ENCODE measurements around the gene CSK. TPM values are rescaled to one million over a fixed set of nuclear protein-coding genes. Genes with fewer than 3 reads are reported as not detected.

Gene CSK
- total RNA-seq, 1 donor from 2014 or later, result 557 TPM

- no peaks in the 10 kb centered on the region for H3K9me3 Mint-ChIP-seq
- H3K4me1 Mint-ChIP-seq, result peaks cover 43% of the 10 kb centered on the region
- TF ChIP-seq CTCF (IDR thresholded peaks at IDR 0.05), result no peak
- no peak for ATAC-seq (ENCODE audit: low read depth)
- H3K4me3 Mint-ChIP-seq, result no peak overlapping the region
- no peak for DNase-seq
- H3K27ac Mint-ChIP-seq, result no peak overlapping the region
- H3K36me3 Mint-ChIP-seq (ENCODE audit: low read depth), result no peaks in the 10 kb centered on the region
- H3K27me3 Mint-ChIP-seq, result peaks cover 3% of the 10 kb centered on the region
- POLR2A ChIA-PET, result interaction anchor here (0.5 to 2.2 kb wide), 10 partner anchors 11 to 206 kb away, joined by 3 to 13 read pairs (median 6); partner anchors contain the start of gene CLK3
- intact Hi-C loops (cut with micrococcal nuclease), result loop anchor here (1.0 kb wide), 1 partner anchor 80 kb away; no protein-coding TSS in a partner anchor
- CTCF ChIA-PET, result interaction anchor here (0.7 to 1.0 kb wide), 5 partner anchors 9 to 80 kb away, joined by 3 to 4 read pairs (median 3); partner anchors contain the start of gene CSK
These were observed 39.9 kb downstream of the CSK start for GRCh38 chr15:74821790-74822158.

GRCh38 chr15:74822233-74822632 lies 40.4 kb downstream of the CSK start:
- Mint-ChIP-seq H3K27me3 (peaks cover 8% of the 10 kb centered on the region), H3K4me3 (no peak overlapping the region), H3K9me3 (no peaks in the 10 kb centered on the region), H3K4me1 (peaks cover 43% of the 10 kb centered on the region), H3K27ac (no peak overlapping the region), H3K36me3 (ENCODE audit: low read depth) (no peaks in the 10 kb centered on the region)
- intact Hi-C loops (cut with micrococcal nuclease), result no loop called here
- no peak for ATAC-seq (ENCODE audit: low read depth)
- no peak for DNase-seq
- ChIA-PET CTCF (interaction anchor here (0.9 kb wide), 1 partner anchor 79 kb away, joined by 3 read pairs; no protein-coding TSS in a partner anchor), POLR2A (interaction anchor here (1.3 to 2.2 kb wide), 2 partner anchors 11 to 39 kb away, joined by 7 to 13 read pairs; no protein-coding TSS in a partner anchor)
- no peak for TF ChIP-seq CTCF (IDR thresholded peaks at IDR 0.05)

GRCh38 chr15:74823324-74823723 lies 41.4 kb downstream of the CSK start:
- Mint-ChIP-seq H3K27ac (no peak overlapping the region), H3K36me3 (ENCODE audit: low read depth) (no peaks in the 10 kb centered on the region), H3K9me3 (no peaks in the 10 kb centered on the region), H3K27me3 (peaks cover 18% of the 10 kb centered on the region), H3K4me3 (no peak overlapping the region), H3K4me1 (peaks cover 43% of the 10 kb centered on the region)
- no peak for TF ChIP-seq CTCF (IDR thresholded peaks at IDR 0.05)
- POLR2A ChIA-PET, result interaction anchor here (0.6 kb wide), 1 partner anchor 12 kb away, joined by 3 read pairs; no protein-coding TSS in a partner anchor
- DNase-seq (no peak), ATAC-seq (ENCODE audit: low read depth) (no peak)
- CTCF ChIA-PET, result no interaction called here
- intact Hi-C loops (cut with micrococcal nuclease), result no loop called here

- Mint-ChIP-seq H3K4me1 (peaks cover 27% of the 10 kb centered on the region), H3K36me3 (ENCODE audit: low read depth) (no peaks in the 10 kb centered on the region)
These were observed 43.1 kb downstream of the CSK start for GRCh38 chr15:74824976-74825375.

More at GRCh38 chr15:74824976-74825375, 43.1 kb downstream of the CSK start:
- peaks cover 21% of the 10 kb centered on the region for H3K27me3 Mint-ChIP-seq
- H3K27ac Mint-ChIP-seq, result no peak overlapping the region
- ATAC-seq (ENCODE audit: low read depth), result no peak
- TF ChIP-seq CTCF (IDR thresholded peaks at IDR 0.05), result no peak
- ChIA-PET POLR2A (interaction anchor here (0.9 kb wide), 1 partner anchor 37 kb away, joined by 3 read pairs; no protein-coding TSS in a partner anchor), CTCF (no interaction called here)
- H3K9me3 Mint-ChIP-seq, result no peaks in the 10 kb centered on the region
- no peak overlapping the region for H3K4me3 Mint-ChIP-seq
- intact Hi-C loops (cut with micrococcal nuclease), result no loop called here
- no peak for DNase-seq
